ENCODE results near the gene CALN1. TPM values are rescaled to one million over a fixed set of nuclear protein-coding genes. Genes with fewer than 3 reads are reported as not detected.

CALN1 gene
- total RNA-seq, 1 donor from 2014 or later: not detected

- no peaks in the 10 kb centered on the region for H3K36me3 Mint-ChIP-seq (ENCODE audit: low read depth, unreplicated experiment)
- H3K27ac Mint-ChIP-seq (ENCODE audit: unreplicated experiment): no peak overlapping the region
- no peaks in the 10 kb centered on the region for H3K9me3 ChIP-seq (ENCODE audit: insufficient read depth, low read depth, low read length)
- H3K36me3 ChIP-seq (ENCODE audit: insufficient read depth, low read length): no peaks in the 10 kb centered on the region
- no peaks in the 10 kb centered on the region for H3K27me3 Mint-ChIP-seq (ENCODE audit: low read depth, unreplicated experiment)
- no peak overlapping the region for H2AFZ ChIP-seq (ENCODE audit: low read depth, low read length)
- no peak overlapping the region for H3K4me3 ChIP-seq (ENCODE audit: insufficient read depth, low read depth, low read length)
- H3K4me1 ChIP-seq (ENCODE audit: insufficient read depth, low read length): no peaks in the 10 kb centered on the region
- FAIRE-seq: no peak
- no peak overlapping the region for H3K4me3 Mint-ChIP-seq (ENCODE audit: unreplicated experiment)
- H4K20me1 ChIP-seq (ENCODE audit: insufficient read depth, low read length): no peaks in the 10 kb centered on the region
- H3K27me3 ChIP-seq (ENCODE audit: insufficient read depth, low read length): no peaks in the 10 kb centered on the region
- DNase-seq (ENCODE audit: low read depth): no peak
- H3K4me2 ChIP-seq (ENCODE audit: low read length): no peak overlapping the region
- peaks cover 3% of the 10 kb centered on the region for H3K9me3 Mint-ChIP-seq (ENCODE audit: unreplicated experiment)
- H3K9ac ChIP-seq (ENCODE audit: low read length): no peak overlapping the region
- H3K79me2 ChIP-seq (ENCODE audit: insufficient read depth, low read length): no peaks in the 10 kb centered on the region
- no peak for TF ChIP-seq EZH2 (IDR thresholded peaks at IDR 0.05; ENCODE audit: insufficient read depth, low read length)
- TF ChIP-seq, protein P1, sequence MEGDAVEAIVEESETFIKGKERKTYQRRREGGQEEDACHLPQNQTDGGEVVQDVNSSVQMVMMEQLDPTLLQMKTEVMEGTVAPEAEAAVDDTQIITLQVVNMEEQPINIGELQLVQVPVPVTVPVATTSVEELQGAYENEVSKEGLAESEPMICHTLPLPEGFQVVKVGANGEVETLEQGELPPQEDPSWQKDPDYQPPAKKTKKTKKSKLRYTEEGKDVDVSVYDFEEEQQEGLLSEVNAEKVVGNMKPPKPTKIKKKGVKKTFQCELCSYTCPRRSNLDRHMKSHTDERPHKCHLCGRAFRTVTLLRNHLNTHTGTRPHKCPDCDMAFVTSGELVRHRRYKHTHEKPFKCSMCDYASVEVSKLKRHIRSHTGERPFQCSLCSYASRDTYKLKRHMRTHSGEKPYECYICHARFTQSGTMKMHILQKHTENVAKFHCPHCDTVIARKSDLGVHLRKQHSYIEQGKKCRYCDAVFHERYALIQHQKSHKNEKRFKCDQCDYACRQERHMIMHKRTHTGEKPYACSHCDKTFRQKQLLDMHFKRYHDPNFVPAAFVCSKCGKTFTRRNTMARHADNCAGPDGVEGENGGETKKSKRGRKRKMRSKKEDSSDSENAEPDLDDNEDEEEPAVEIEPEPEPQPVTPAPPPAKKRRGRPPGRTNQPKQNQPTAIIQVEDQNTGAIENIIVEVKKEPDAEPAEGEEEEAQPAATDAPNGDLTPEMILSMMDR (IDR thresholded peaks at IDR 0.05; ENCODE audit: insufficient read depth, low read depth, low read length): no peak
- no peak overlapping the region for H3K27ac ChIP-seq (ENCODE audit: low read depth, low read length)
- peaks cover 6% of the 10 kb centered on the region for H3K4me1 Mint-ChIP-seq (ENCODE audit: low read depth, unreplicated experiment)
Measured at GRCh38 chr7:72038022-72038732, 374.0 kb downstream of the CALN1 start.

- Histone ChIP-seq H3K4me1 (ENCODE audit: insufficient read depth, low read length) (no peaks in the 10 kb centered on the region), H3K9me3 (ENCODE audit: insufficient read depth, low read depth, low read length) (no peaks in the 10 kb centered on the region), H3K9ac (ENCODE audit: low read length) (no peak overlapping the region), H3K27ac (ENCODE audit: low read depth, low read length) (no peak overlapping the region), H3K79me2 (ENCODE audit: insufficient read depth, low read length) (no peaks in the 10 kb centered on the region), H3K36me3 (ENCODE audit: insufficient read depth, low read length) (no peaks in the 10 kb centered on the region), H4K20me1 (ENCODE audit: insufficient read depth, low read length) (no peaks in the 10 kb centered on the region), H3K4me3 (ENCODE audit: insufficient read depth, low read depth, low read length) (no peak overlapping the region), H3K4me2 (ENCODE audit: low read length) (no peak overlapping the region), H3K27me3 (ENCODE audit: insufficient read depth, low read length) (no peaks in the 10 kb centered on the region), H2AFZ (ENCODE audit: low read depth, low read length) (no peak overlapping the region)
- H3K4me3 Mint-ChIP-seq (ENCODE audit: unreplicated experiment): no peak overlapping the region
- FAIRE-seq (no peak), DNase-seq (ENCODE audit: low read depth) (no peak)
- H3K27ac Mint-ChIP-seq (ENCODE audit: unreplicated experiment): no peak overlapping the region
- no peaks in the 10 kb centered on the region for H3K36me3 Mint-ChIP-seq (ENCODE audit: low read depth, unreplicated experiment)
- TF ChIP-seq, protein P1 (IDR thresholded peaks at IDR 0.05; ENCODE audit: insufficient read depth, low read depth, low read length): no peak
- no peak for TF ChIP-seq EZH2 (IDR thresholded peaks at IDR 0.05; ENCODE audit: insufficient read depth, low read length)
- no peaks in the 10 kb centered on the region for H3K27me3 Mint-ChIP-seq (ENCODE audit: low read depth, unreplicated experiment)
- peaks cover 3% of the 10 kb centered on the region for H3K4me1 Mint-ChIP-seq (ENCODE audit: low read depth, unreplicated experiment)
- peaks cover 3% of the 10 kb centered on the region for H3K9me3 Mint-ChIP-seq (ENCODE audit: unreplicated experiment)
Measured at GRCh38 chr7:72037516-72037915, 374.6 kb downstream of the CALN1 start.

DNA sequence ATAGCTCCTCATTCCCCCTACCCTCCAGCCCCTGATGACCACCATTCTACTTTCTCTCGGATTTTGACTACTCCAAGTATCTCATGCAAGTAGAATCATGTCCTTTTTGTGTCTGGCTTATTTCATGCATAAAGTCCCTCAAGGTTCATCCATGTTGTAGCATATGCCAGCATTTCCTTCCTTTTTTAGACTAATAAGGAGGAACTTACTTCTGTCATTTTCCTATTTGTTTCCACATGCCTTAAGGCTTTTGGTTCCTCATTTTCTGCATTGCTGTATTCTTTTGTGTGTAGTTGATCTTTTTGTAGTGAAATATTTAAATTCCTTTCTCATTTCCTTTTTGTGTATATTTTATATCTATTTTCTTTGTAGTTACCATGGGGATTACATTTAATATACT, 376.9 kb downstream of the CALN1 start:
- no peak overlapping the region for H2AFZ ChIP-seq (ENCODE audit: low read depth, low read length)
- FAIRE-seq: no peak
- no peak overlapping the region for H3K4me3 Mint-ChIP-seq (ENCODE audit: unreplicated experiment)
- H3K36me3 Mint-ChIP-seq (ENCODE audit: low read depth, unreplicated experiment): no peaks in the 10 kb centered on the region
- H3K9me3 Mint-ChIP-seq (ENCODE audit: unreplicated experiment): no peaks in the 10 kb centered on the region
- H3K27me3 ChIP-seq (ENCODE audit: insufficient read depth, low read length): no peaks in the 10 kb centered on the region
- no peaks in the 10 kb centered on the region for H4K20me1 ChIP-seq (ENCODE audit: insufficient read depth, low read length)
- no peak overlapping the region for H3K27ac ChIP-seq (ENCODE audit: low read depth, low read length)
- peaks cover 3% of the 10 kb centered on the region for H3K4me1 Mint-ChIP-seq (ENCODE audit: low read depth, unreplicated experiment)
- no peak for DNase-seq (ENCODE audit: low read depth)
- no peak overlapping the region for H3K4me2 ChIP-seq (ENCODE audit: low read length)
- no peaks in the 10 kb centered on the region for H3K9me3 ChIP-seq (ENCODE audit: insufficient read depth, low read depth, low read length)
- no peak overlapping the region for H3K27ac Mint-ChIP-seq (ENCODE audit: unreplicated experiment)
- TF ChIP-seq, protein P1 (IDR thresholded peaks at IDR 0.05; ENCODE audit: insufficient read depth, low read depth, low read length): no peak
- TF ChIP-seq EZH2 (IDR thresholded peaks at IDR 0.05; ENCODE audit: insufficient read depth, low read length): no peak
- no peaks in the 10 kb centered on the region for H3K36me3 ChIP-seq (ENCODE audit: insufficient read depth, low read length)
- H3K79me2 ChIP-seq (ENCODE audit: insufficient read depth, low read length): no peaks in the 10 kb centered on the region
- no peaks in the 10 kb centered on the region for H3K27me3 Mint-ChIP-seq (ENCODE audit: low read depth, unreplicated experiment)
- no peak overlapping the region for H3K4me3 ChIP-seq (ENCODE audit: insufficient read depth, low read depth, low read length)
- H3K4me1 ChIP-seq (ENCODE audit: insufficient read depth, low read length): no peaks in the 10 kb centered on the region
- no peak overlapping the region for H3K9ac ChIP-seq (ENCODE audit: low read length)

Measured in astrocyte (in vitro differentiated cells and primary cell).